ENCODE measurements around the gene NOL11. TPM values are rescaled to one million over a fixed set of nuclear protein-coding genes. Genes with fewer than 3 reads are reported as not detected.

The NOL11 gene
- total RNA-seq (2014; rRNA removed; shearing (Covaris generic)) = 37.2 and 41.6 TPM in 2 replicates
- 30.3 and 32.3 TPM in 2 replicates for polyA plus RNA-seq (2016; fragmentation: Nextera tagmentation; extraction: Ambion mirVana)

GRCh38 chr17:67717624-67718324 lies at the start of gene NOL11:
Gene NOL11, plus strand, starts transcription at chr17:67717936. Its CDS starts 12 bp downstream, at chr17:67717948.
- Histone ChIP-seq H3F3A (ENCODE audit: insufficient read depth) (peaks cover 10% of the 10 kb centered on the region), H2AFZ (peak within 1 kb of the TSS; percentile 99), H3K79me2 (ENCODE audit: insufficient read depth) (peaks cover 43% of the 10 kb centered on the region), H3K36me3 (ENCODE audit: low read depth) (peaks cover 16% of the 10 kb centered on the region), H4K20me1 (ENCODE audit: insufficient read depth) (no peaks in the 10 kb centered on the region), H3K27ac (peak within 1 kb of the TSS; percentile 89), H3K4me1 (ENCODE audit: insufficient read depth) (peaks cover 15% of the 10 kb centered on the region; the same call in 1 of the 2 replicates), H3K4me3 (peak within 1 kb of the TSS; percentile 100), H3K27me3 (replicated peaks; ENCODE audit: insufficient read depth) (no peaks in the 10 kb centered on the region), H3K9me3 (ENCODE audit: low read depth) (no peaks in the 10 kb centered on the region), H3K9ac (peak within 1 kb of the TSS; percentile 99), H3K9me2 (ENCODE audit: insufficient read depth) (no peaks in the 10 kb centered on the region), H3K4me2 (ENCODE audit: unreplicated experiment) (peak within 1 kb of the TSS; percentile 97)
- peak; percentile 99 for DNase-seq
- TF ChIP-seq EZH2phosphoT487 (IDR thresholded peaks at IDR 0.05; ENCODE audit: insufficient read depth, low read depth) = no peak
- no peak for TF ChIP-seq EZH2 (IDR thresholded peaks at IDR 0.05; ENCODE audit: insufficient read depth, poor library complexity, severe bottlenecking)
- in situ Hi-C loops (cut with MboI) = no loop called here
- WGBS, 2 experiments (ENCODE audit: low coverage in 1 of 2, low lambda C conversion rate in 2 of 2, missing lambda C conversion rate in 2 of 2) = 0 to 1% methylated on average over 49 of the region's 49 CpGs

DNA sequence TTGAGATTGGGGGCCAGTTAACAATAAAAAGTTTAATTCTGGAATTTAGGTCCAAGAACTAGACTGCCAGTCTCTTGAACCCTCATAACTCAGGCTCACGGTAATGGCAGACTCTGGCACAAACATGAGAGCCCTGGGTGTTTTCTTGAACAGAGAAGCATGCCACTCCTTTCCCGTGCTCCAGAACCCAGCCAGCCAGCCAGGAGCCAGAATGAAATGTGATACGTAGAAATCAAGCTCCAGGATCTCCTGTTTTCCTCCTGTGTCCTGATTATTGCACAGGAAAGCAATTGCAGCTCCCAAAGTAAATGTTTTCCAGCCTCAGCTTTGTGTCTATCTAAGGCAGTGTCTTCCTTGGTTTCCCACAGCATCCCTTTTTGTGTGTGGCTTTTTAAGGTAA lies 46.2 kb upstream of the NOL11 start:
- in situ Hi-C loops (cut with MboI) = no loop called here
- H3F3A ChIP-seq (ENCODE audit: insufficient read depth) = no peaks in the 10 kb centered on the region
- H3K9ac ChIP-seq = no peak overlapping the region
- H3K36me3 ChIP-seq (ENCODE audit: low read depth) = no peaks in the 10 kb centered on the region
- H3K4me3 ChIP-seq = no peak overlapping the region
- H3K9me2 ChIP-seq (ENCODE audit: insufficient read depth) = no peaks in the 10 kb centered on the region
- H2AFZ ChIP-seq = no peak overlapping the region
- H3K4me1 ChIP-seq (ENCODE audit: insufficient read depth) = no peaks in the 10 kb centered on the region
- 67 to 71% methylated on average over 3 of the region's 3 CpGs for WGBS, 2 experiments (ENCODE audit: low coverage in 1 of 2, low lambda C conversion rate in 2 of 2, missing lambda C conversion rate in 2 of 2)
- H3K79me2 ChIP-seq (ENCODE audit: insufficient read depth) = no peaks in the 10 kb centered on the region
- no peak overlapping the region for H3K4me2 ChIP-seq (ENCODE audit: unreplicated experiment)
- H4K20me1 ChIP-seq (ENCODE audit: insufficient read depth) = no peaks in the 10 kb centered on the region
- H3K9me3 ChIP-seq (ENCODE audit: low read depth) = no peaks in the 10 kb centered on the region
- no peak overlapping the region for H3K27ac ChIP-seq
- TF ChIP-seq EZH2phosphoT487 (IDR thresholded peaks at IDR 0.05; ENCODE audit: insufficient read depth, low read depth) (no peak), EZH2 (IDR thresholded peaks at IDR 0.05; ENCODE audit: insufficient read depth, poor library complexity, severe bottlenecking) (no peak)
- H3K27me3 ChIP-seq (replicated peaks; ENCODE audit: insufficient read depth) = no peaks in the 10 kb centered on the region
- DNase-seq = no peak

GRCh38 chr17:67672592-67673335 lies 45.0 kb upstream of the NOL11 start:
- TF ChIP-seq EZH2phosphoT487 (IDR thresholded peaks at IDR 0.05; ENCODE audit: insufficient read depth, low read depth) (no peak), EZH2 (IDR thresholded peaks at IDR 0.05; ENCODE audit: insufficient read depth, poor library complexity, severe bottlenecking) (no peak)
- H3K79me2 ChIP-seq (ENCODE audit: insufficient read depth) = no peaks in the 10 kb centered on the region
- no peaks in the 10 kb centered on the region for H3K9me2 ChIP-seq (ENCODE audit: insufficient read depth)
- no peaks in the 10 kb centered on the region for H3F3A ChIP-seq (ENCODE audit: insufficient read depth)
- no peak overlapping the region for H3K9ac ChIP-seq
- in situ Hi-C loops (cut with MboI) = no loop called here
- H3K4me3 ChIP-seq = no peak overlapping the region
- no peak overlapping the region for H2AFZ ChIP-seq
- no peak for DNase-seq
- no peaks in the 10 kb centered on the region for H4K20me1 ChIP-seq (ENCODE audit: insufficient read depth)
- no peaks in the 10 kb centered on the region for H3K4me1 ChIP-seq (ENCODE audit: insufficient read depth)
- H3K9me3 ChIP-seq (ENCODE audit: low read depth) = no peaks in the 10 kb centered on the region
- 88 to 89% methylated on average over 10 of the region's 10 CpGs for WGBS, 2 experiments (ENCODE audit: low coverage in 1 of 2, low lambda C conversion rate in 2 of 2, missing lambda C conversion rate in 2 of 2)
- H3K27ac ChIP-seq = no peak overlapping the region
- H3K36me3 ChIP-seq (ENCODE audit: low read depth) = no peaks in the 10 kb centered on the region
- no peaks in the 10 kb centered on the region for H3K27me3 ChIP-seq (replicated peaks; ENCODE audit: insufficient read depth)
- H3K4me2 ChIP-seq (ENCODE audit: unreplicated experiment) = no peak overlapping the region

- H3K27ac ChIP-seq = no peak overlapping the region
- TF ChIP-seq EZH2phosphoT487 (IDR thresholded peaks at IDR 0.05; ENCODE audit: insufficient read depth, low read depth) (no peak), EZH2 (IDR thresholded peaks at IDR 0.05; ENCODE audit: insufficient read depth, poor library complexity, severe bottlenecking) (no peak)
- no peak overlapping the region for H3K9ac ChIP-seq
- WGBS, 2 experiments (ENCODE audit: low coverage in 1 of 2, low lambda C conversion rate in 2 of 2, missing lambda C conversion rate in 2 of 2) = 97% methylated on average over 4 of the region's 4 CpGs
- no peak overlapping the region for H3K4me3 ChIP-seq
- H4K20me1 ChIP-seq (ENCODE audit: insufficient read depth) = no peaks in the 10 kb centered on the region
- no peak for DNase-seq
- no peak overlapping the region for H3K4me2 ChIP-seq (ENCODE audit: unreplicated experiment)
- no peaks in the 10 kb centered on the region for H3F3A ChIP-seq (ENCODE audit: insufficient read depth)
- H3K27me3 ChIP-seq (replicated peaks; ENCODE audit: insufficient read depth) = no peaks in the 10 kb centered on the region
- H3K9me3 ChIP-seq (ENCODE audit: low read depth) = no peaks in the 10 kb centered on the region
- H2AFZ ChIP-seq = no peak overlapping the region
- H3K9me2 ChIP-seq (ENCODE audit: insufficient read depth) = no peaks in the 10 kb centered on the region
- no peaks in the 10 kb centered on the region for H3K4me1 ChIP-seq (ENCODE audit: insufficient read depth)
- in situ Hi-C loops (cut with MboI) = no loop called here
- H3K79me2 ChIP-seq (ENCODE audit: insufficient read depth) = no peaks in the 10 kb centered on the region
- H3K36me3 ChIP-seq (ENCODE audit: low read depth) = no peaks in the 10 kb centered on the region
Measured at GRCh38 chr17:67675481-67675880, 42.3 kb upstream of the NOL11 start.
